Large intestine (tissue), 3 donors: ENCODE results near the gene SYT8. TPM values are rescaled to one million over a fixed set of nuclear protein-coding genes. Genes with fewer than 3 reads are reported as not detected.

Experiments
- DNase-seq, 2 donors: peaks; one replicate each; pipeline versions ENCODE4 v3.0.0 to v3.0.0-alpha.2; 2013
- H3K27ac ChIP-seq: one replicate; pipeline ENCODE4 v1.5.1; 2013; ENCODE audit warnings: low read length
- H3K27me3 ChIP-seq: 2 replicates; pipeline ENCODE4 v1.6.1; 2013; ENCODE audit warnings: low read length; ENCODE audit not compliant: control insufficient read depth, insufficient read depth
- H3K36me3 ChIP-seq: 2 replicates; pipeline ENCODE4 v1.6.1; 2013; ENCODE audit warnings: low read length; ENCODE audit not compliant: control insufficient read depth, insufficient read depth
- H3K4me1 ChIP-seq: one replicate; pipeline ENCODE4 v1.6.1; 2013; ENCODE audit warnings: low read length; ENCODE audit not compliant: control insufficient read depth, insufficient read depth
- H3K4me3 ChIP-seq: one replicate; pipeline ENCODE4 v1.5.1; 2013; ENCODE audit warnings: low read length
- H3K9me3 ChIP-seq: one replicate; pipeline ENCODE4 v1.6.1; 2013; ENCODE audit warnings: mild to moderate bottlenecking, low read depth, low read length, moderate library complexity; ENCODE audit not compliant: control insufficient read depth
- WGBS: methylation state at CpG from one replicate; pipeline ENCODE4 v1.1.5; 2013; ENCODE audit warnings: low lambda C conversion rate; ENCODE audit not compliant: insufficient coverage; 5-methylcytosine and 5-hydroxymethylcytosine counted together
- polyA plus RNA-seq: library from polyadenylated mRNA; unstranded; fragments of 120-200 nt; gene quantifications from one replicate; pipeline ENCODE4 v1.2.1, GENCODE V29; 2013

The SYT8 gene
- polyA plus RNA-seq, 1 donor = 2.7 TPM

DNA sequence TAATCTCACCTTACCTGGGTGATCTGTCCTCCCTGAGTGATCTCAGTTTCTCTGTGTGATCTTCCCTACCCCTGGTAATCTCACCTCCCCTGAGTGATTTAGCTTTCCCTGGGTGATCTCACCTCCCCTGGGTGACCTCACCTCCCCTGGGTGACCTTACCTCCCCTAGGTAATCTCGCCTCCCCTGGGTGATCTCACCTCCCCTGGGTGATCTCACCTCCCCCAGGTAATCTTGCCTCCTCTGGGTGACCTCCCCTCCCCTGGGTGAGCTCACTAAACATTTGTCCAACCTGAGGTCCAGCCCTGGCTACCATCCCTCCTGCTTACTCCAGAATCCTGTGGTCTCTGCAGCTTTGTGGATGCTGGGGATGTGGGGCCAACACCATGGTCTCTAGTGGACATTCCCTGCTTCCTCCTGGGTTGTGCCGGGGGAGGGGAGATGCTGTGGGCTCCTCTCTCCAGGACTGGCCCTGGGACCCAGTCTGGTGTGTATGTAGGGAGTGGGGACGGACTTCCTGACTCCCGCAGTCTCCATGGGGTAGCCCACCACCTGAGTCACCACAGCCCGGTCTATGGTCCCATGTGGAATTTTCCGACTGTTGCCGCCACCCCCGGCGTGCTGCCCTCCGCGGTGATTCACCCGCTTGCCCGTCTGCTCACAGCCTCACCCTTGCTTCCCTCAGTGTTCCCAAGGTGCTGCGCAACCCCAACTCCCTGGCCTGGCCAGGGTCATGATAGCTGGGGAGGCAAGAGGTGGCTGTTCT, 28.0 kb downstream of the SYT8 start:
- no peak for DNase-seq
- H3K4me3 ChIP-seq = no peak overlapping the region
- H3K27ac ChIP-seq = no peak overlapping the region
- H3K27me3 ChIP-seq = peaks cover 14% of the 10 kb centered on the region
- H3K36me3 ChIP-seq = no peaks in the 10 kb centered on the region
- H3K9me3 ChIP-seq = no peaks in the 10 kb centered on the region
- WGBS = no CpG with 5 or more reads among the region's 14 CpGs
- peaks cover 6% of the 10 kb centered on the region for H3K4me1 ChIP-seq

- no CpG with 5 or more reads among the region's 27 CpGs for WGBS
- H3K27me3 ChIP-seq = peaks cover 14% of the 10 kb centered on the region
- no peak overlapping the region for H3K27ac ChIP-seq
- H3K36me3 ChIP-seq = no peaks in the 10 kb centered on the region
- H3K4me1 ChIP-seq = peaks cover 6% of the 10 kb centered on the region
- no peak overlapping the region for H3K4me3 ChIP-seq
- H3K9me3 ChIP-seq = no peaks in the 10 kb centered on the region
- DNase-seq = peak in 1 of 2 donors; percentile 38
These were observed 28.8 kb downstream of the SYT8 start for GRCh38 chr11:1863352-1864216.

GRCh38 chr11:1864231-1864630, 29.4 kb downstream of the SYT8 start:
- no peaks in the 10 kb centered on the region for H3K9me3 ChIP-seq
- DNase-seq = no peak
- H3K4me1 ChIP-seq = peaks cover 6% of the 10 kb centered on the region
- WGBS = 54% methylated on average over 3 of the region's 18 CpGs
- H3K27ac ChIP-seq = no peak overlapping the region
- H3K27me3 ChIP-seq = peaks cover 14% of the 10 kb centered on the region
- no peaks in the 10 kb centered on the region for H3K36me3 ChIP-seq
- no peak overlapping the region for H3K4me3 ChIP-seq

DNA sequence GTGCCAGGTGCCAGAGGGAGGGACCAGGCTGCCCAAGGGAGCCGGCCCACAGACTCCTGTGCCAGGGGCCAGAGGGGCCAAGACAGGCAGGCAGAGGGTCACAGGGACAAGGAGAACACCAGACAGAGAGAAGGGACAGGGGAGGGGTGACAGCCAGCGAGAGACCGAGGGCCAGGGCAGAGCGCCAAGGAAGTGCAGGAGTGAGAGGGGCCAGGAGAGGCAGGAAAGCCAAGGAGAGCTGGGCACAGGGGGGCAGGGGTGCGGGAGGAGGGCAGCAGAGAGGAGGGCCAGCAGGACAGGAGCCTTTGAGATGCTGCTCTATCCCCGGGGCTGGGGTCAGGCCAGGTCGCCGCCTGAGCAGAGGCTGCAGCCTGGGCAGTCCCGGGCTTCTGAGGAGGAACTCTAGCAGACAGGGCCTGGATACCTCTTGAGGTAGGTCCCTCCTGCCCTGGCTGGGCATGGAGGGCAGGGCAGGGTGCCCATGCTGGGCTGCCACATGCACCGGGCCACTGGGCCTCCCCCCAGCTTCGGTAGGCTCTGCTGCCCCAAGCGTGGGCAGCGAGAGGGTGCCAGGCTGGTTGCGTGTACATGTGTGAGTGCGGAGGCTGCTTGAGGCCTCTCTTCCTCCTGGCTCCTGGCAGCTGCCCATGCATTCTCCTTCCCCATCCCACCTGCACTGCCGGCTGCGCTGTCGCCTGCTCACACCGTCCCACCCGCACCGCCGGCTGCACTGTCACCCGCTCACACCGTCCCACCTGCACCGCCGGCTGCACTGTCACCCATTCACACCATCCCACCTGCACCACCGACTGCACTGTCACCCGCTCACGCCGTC, 30.3 kb downstream of the SYT8 start:
- H3K27ac ChIP-seq = no peak overlapping the region
- no peaks in the 10 kb centered on the region for H3K9me3 ChIP-seq
- DNase-seq = no peak
- H3K4me3 ChIP-seq = no peak overlapping the region
- no CpG with 5 or more reads among the region's 30 CpGs for WGBS
- no peaks in the 10 kb centered on the region for H3K36me3 ChIP-seq
- peaks cover 19% of the 10 kb centered on the region for H3K27me3 ChIP-seq
- peaks cover 6% of the 10 kb centered on the region for H3K4me1 ChIP-seq

DNA sequence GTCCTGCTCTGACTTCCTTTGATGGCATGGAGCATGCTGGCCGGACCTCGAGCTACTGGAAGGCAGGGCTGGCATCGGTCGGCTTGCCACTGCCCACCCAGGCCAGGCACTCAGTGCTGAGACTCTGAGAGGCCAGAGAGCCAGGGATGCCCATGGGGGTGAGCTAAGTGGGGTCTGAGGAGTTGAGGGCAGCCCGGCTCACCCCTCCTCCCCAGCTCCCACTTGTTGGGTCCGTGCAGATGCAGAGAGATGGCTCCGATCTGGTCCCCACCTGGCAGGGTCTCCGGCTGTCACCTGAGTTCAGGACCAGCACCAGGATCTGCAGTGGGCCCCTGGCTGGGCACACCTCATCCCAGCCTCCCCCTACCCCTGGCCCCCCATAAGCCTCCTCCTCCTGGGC, 31.4 kb downstream of the SYT8 start:
- Histone ChIP-seq H3K4me3 (no peak overlapping the region), H3K9me3 (peaks cover 4% of the 10 kb centered on the region), H3K27me3 (peaks cover 31% of the 10 kb centered on the region), H3K4me1 (peaks cover 6% of the 10 kb centered on the region), H3K36me3 (no peaks in the 10 kb centered on the region), H3K27ac (no peak overlapping the region)
- no peak for DNase-seq
- WGBS = no CpG with 5 or more reads among the region's 8 CpGs

DNA sequence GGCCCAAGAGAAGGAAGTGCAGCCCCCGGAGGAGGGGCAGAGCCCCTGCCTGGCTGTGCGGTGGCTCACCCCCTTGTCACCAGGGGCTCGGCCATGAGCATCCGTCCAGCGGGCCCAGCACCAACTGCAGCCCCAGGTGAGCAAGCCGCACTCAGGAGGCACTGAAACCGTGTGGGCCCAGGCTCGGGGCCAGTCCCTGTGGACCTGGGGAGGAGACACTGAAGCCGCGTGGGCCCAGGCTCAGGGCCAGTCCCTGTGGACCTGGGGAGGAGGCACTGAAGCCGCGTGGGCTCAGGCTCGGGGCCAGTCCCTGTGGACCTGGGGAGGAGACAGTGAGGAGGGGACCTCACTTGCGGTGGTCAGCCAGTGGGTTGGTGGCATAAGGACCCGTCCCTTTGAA, 32.0 kb downstream of the SYT8 start:
- peaks cover 6% of the 10 kb centered on the region for H3K4me1 ChIP-seq
- H3K36me3 ChIP-seq = no peaks in the 10 kb centered on the region
- H3K27me3 ChIP-seq = peaks cover 33% of the 10 kb centered on the region
- no peak overlapping the region for H3K4me3 ChIP-seq
- H3K9me3 ChIP-seq = peaks cover 4% of the 10 kb centered on the region
- no peak overlapping the region for H3K27ac ChIP-seq
- no CpG with 5 or more reads among the region's 15 CpGs for WGBS
- DNase-seq = no peak

GRCh38 chr11:1867381-1867780, 32.6 kb downstream of the SYT8 start:
- H3K36me3 ChIP-seq = no peaks in the 10 kb centered on the region
- WGBS = no CpG with 5 or more reads among the region's 8 CpGs
- peaks cover 6% of the 10 kb centered on the region for H3K4me1 ChIP-seq
- DNase-seq = no peak
- no peak overlapping the region for H3K27ac ChIP-seq
- H3K27me3 ChIP-seq = peaks cover 33% of the 10 kb centered on the region
- no peak overlapping the region for H3K4me3 ChIP-seq
- peaks cover 4% of the 10 kb centered on the region for H3K9me3 ChIP-seq

DNA sequence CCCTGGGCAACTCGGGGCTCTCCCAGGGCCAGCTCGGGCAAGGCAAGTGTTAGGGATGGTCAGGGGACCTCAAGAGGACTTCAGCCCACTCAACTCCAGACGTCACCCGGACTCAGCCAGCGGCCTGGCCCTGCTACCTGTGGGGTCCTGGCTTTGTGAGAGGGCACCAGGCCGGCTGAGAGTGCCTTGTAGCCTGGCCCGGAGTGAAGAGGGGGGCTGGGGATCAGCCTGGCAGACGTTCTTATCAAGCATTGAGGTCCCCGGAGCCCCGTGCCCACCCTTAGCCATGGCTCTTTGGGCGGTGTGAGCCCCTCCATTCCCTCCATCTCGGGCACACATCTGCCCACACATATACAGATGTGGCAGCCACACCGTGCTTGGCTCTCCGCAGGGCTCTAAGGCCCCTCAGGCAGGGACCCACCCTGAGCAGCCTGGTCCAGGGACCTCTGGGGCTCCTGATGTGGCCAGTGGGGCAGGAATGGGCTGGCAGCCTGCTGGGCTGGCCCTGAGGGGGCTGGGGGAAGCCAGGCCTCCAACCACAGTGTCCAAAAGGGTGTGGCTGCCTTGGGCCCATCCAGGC, 33.4 kb downstream of the SYT8 start:
- Histone ChIP-seq H3K27ac (no peak overlapping the region), H3K27me3 (peaks cover 26% of the 10 kb centered on the region), H3K9me3 (peaks cover 4% of the 10 kb centered on the region), H3K4me1 (peaks cover 6% of the 10 kb centered on the region), H3K4me3 (no peak overlapping the region), H3K36me3 (no peaks in the 10 kb centered on the region)
- WGBS = no CpG with 5 or more reads among the region's 14 CpGs
- no peak for DNase-seq

DNA sequence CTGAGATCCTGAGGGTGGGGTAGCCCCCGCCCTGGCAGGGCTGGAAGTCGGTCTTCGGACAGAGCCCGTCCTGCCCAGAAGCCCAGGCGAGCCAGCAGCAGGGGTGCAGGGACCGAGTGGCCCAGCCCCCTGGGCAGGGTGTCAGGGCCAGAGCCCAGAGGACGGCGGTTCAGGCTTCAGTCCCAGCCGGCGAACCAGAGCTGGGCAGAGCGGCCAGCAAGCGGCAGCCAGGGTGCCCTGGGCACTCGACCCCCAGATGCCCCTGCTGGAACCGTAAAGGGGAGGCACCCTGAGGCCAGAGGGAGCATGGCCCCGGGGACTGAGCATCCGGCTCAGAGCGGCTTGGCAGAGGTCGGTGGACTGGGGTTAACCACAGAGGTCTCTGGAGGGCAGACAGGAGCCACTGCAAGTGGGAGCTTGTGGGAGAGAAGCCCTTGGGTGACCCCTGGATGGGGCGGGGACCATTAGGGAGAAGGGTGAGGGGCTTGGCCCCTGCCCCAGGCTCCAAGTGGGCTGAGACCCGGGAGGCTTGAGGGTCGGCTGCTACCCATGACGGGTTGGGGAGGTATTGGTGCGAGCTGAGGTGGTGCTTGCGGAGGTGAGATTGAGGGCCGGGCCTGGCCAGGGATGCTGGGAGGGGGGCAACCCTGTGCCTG, 34.0 kb downstream of the SYT8 start:
- H3K36me3 ChIP-seq = no peaks in the 10 kb centered on the region
- peaks cover under 1% of the 10 kb centered on the region for H3K4me1 ChIP-seq
- peaks cover 4% of the 10 kb centered on the region for H3K9me3 ChIP-seq
- no peak overlapping the region for H3K27ac ChIP-seq
- H3K27me3 ChIP-seq = peaks cover 24% of the 10 kb centered on the region
- H3K4me3 ChIP-seq = no peak overlapping the region
- DNase-seq = no peak
- WGBS = no CpG with 5 or more reads among the region's 25 CpGs
